ENCODE measurements around the gene TOP1. TPM values are rescaled to one million over a fixed set of nuclear protein-coding genes. Genes with fewer than 3 reads are reported as not detected.

Gene TOP1
- total RNA-seq, 1 experiment from 2014 or later, result 129 TPM

DNA sequence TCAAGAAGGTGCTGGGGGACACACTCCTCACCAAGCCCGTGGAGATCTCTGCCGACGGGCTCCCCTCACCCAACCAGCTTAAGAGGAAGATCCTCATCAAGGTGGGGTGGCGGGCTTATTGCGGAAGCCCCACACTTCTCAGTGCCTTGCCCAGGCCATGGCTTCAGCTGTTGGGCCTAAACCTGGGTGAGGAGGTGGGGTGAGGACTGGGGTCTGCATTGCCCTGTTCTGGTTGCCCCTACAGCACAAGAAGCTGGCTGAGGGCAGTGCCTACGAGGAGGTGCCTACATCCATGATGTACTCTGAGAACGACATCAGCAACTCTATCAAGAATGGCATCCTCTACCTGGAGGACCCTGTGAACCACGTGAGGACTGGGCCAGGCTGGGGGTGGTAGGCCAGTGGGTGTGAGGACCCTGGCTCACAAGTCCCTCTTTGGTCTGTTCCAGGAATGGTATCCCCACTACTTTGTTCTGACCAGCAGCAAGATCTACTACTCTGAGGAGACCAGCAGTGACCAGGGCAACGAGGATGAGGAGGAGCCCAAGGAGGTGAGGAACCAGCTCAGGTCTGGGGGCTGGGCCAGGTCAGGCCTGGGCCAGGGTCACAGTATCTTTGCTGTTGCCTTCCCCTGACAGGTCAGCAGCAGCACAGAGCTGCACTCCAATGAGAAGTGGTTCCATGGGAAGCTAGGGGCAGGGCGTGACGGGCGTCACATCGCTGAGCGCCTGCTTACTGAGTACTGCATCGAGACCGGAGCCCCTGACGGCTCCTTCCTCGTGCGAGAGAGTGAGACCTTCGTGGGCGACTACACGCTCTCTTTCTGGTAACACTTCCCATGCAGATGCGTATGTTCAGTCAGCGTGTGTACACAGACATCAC, 136.6 kb downstream of the TOP1 start:
- Mint-ChIP-seq H3K36me3 (ENCODE audit: insufficient read depth, unreplicated experiment) (peaks cover 26% of the 10 kb centered on the region), H3K27ac (ENCODE audit: unreplicated experiment) (no peak overlapping the region), H3K27me3 (ENCODE audit: unreplicated experiment) (no peaks in the 10 kb centered on the region), H3K9me3 (ENCODE audit: low read depth, unreplicated experiment) (no peaks in the 10 kb centered on the region), H3K4me3 (ENCODE audit: low read depth, unreplicated experiment) (no peak overlapping the region), H3K4me1 (ENCODE audit: low read depth, unreplicated experiment) (no peaks in the 10 kb centered on the region)
- DNase-seq, result no peak
- TF ChIP-seq CTCF (IDR thresholded peaks at IDR 0.05; ENCODE audit: unreplicated experiment), result no peak
- BruUV-seq (replicated peaks), result no TSS peak
- intact Hi-C loops (cut with micrococcal nuclease; ENCODE audit: unreplicated experiment), result no loop called here
- CTCF ChIA-PET, result interaction anchor here (0.5 to 0.9 kb wide), 2 partner anchors 202 to 233 kb away, joined by 4 read pairs; no protein-coding TSS in a partner anchor

DNA sequence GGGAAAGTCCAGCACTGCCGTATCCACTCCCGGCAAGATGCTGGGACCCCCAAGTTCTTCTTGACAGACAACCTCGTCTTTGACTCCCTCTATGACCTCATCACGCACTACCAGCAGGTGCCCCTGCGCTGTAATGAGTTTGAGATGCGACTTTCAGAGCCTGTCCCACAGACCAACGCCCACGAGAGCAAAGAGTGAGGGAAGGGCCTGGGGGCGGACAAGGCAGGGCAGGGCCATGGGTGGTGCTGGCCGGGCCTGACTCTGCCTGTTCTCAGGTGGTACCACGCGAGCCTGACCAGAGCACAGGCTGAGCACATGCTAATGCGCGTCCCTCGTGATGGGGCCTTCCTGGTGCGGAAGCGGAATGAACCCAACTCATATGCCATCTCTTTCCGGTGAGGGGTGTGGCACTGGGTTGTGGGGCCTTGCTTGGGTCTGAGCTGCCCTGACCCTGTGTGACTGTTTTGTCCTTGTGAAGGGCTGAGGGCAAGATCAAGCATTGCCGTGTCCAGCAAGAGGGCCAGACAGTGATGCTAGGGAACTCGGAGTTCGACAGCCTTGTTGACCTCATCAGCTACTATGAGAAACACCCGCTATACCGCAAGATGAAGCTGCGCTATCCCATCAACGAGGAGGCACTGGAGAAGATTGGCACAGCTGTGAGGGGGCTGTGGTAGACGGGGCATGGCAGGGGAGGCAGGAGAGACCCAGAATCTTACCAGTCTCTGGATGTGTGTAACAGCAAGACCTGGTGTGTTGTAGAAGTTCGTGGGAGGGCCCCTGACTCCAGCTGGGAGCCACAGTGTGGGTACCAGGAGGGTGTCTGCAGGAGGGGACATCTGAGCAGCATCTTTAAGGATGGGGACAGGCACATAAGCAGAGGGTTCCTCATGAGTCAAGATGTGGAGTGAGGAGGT, 137.8 kb downstream of the TOP1 start:
- Mint-ChIP-seq H3K27me3 (ENCODE audit: unreplicated experiment) (no peaks in the 10 kb centered on the region), H3K27ac (ENCODE audit: unreplicated experiment) (no peak overlapping the region), H3K4me3 (ENCODE audit: low read depth, unreplicated experiment) (no peak overlapping the region), H3K4me1 (ENCODE audit: low read depth, unreplicated experiment) (no peaks in the 10 kb centered on the region), H3K9me3 (ENCODE audit: low read depth, unreplicated experiment) (no peaks in the 10 kb centered on the region), H3K36me3 (ENCODE audit: insufficient read depth, unreplicated experiment) (peaks cover 25% of the 10 kb centered on the region)
- no peak for TF ChIP-seq CTCF (IDR thresholded peaks at IDR 0.05; ENCODE audit: unreplicated experiment)
- no peak for DNase-seq
- CTCF ChIA-PET, result interaction anchor here (0.9 kb wide), 1 partner anchor 203 kb away, joined by 4 read pairs; no protein-coding TSS in a partner anchor
- intact Hi-C loops (cut with micrococcal nuclease; ENCODE audit: unreplicated experiment), result no loop called here
- BruUV-seq (replicated peaks), result TSS peak; percentile 47

DNA sequence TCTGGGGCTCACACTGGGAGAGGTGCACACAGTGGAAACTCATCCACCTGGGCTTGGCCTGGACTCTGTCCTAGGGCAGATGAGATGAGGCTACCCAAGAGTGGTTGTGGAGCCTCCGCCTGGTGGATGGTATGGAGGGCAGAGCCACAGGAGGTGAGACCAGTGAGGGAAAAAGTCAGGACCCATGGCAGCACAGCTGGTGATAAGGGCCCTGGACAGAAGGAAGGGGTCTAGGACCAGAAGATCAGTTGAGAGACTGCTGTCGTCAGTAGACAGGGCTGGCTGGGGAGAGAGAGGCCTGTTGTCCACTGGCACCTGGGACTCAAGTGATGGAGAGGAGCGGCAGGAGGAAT, 138.5 kb downstream of the TOP1 start:
- H3K27ac Mint-ChIP-seq (ENCODE audit: unreplicated experiment), result no peak overlapping the region
- intact Hi-C loops (cut with micrococcal nuclease; ENCODE audit: unreplicated experiment), result no loop called here
- BruUV-seq (replicated peaks), result no TSS peak
- TF ChIP-seq CTCF (IDR thresholded peaks at IDR 0.05; ENCODE audit: unreplicated experiment), result no peak
- H3K36me3 Mint-ChIP-seq (ENCODE audit: insufficient read depth, unreplicated experiment), result peaks cover 28% of the 10 kb centered on the region
- no peak for DNase-seq
- no peak overlapping the region for H3K4me3 Mint-ChIP-seq (ENCODE audit: low read depth, unreplicated experiment)
- CTCF ChIA-PET, result no interaction called here
- no peaks in the 10 kb centered on the region for H3K4me1 Mint-ChIP-seq (ENCODE audit: low read depth, unreplicated experiment)
- H3K9me3 Mint-ChIP-seq (ENCODE audit: low read depth, unreplicated experiment), result no peaks in the 10 kb centered on the region
- no peaks in the 10 kb centered on the region for H3K27me3 Mint-ChIP-seq (ENCODE audit: unreplicated experiment)

GRCh38 chr20:41167481-41168253, 139.0 kb downstream of the TOP1 start:
- H3K4me3 Mint-ChIP-seq (ENCODE audit: low read depth, unreplicated experiment), result no peak overlapping the region
- no peaks in the 10 kb centered on the region for H3K4me1 Mint-ChIP-seq (ENCODE audit: low read depth, unreplicated experiment)
- no peak for TF ChIP-seq CTCF (IDR thresholded peaks at IDR 0.05; ENCODE audit: unreplicated experiment)
- H3K27ac Mint-ChIP-seq (ENCODE audit: unreplicated experiment), result no peak overlapping the region
- BruUV-seq (replicated peaks), result no TSS peak
- H3K36me3 Mint-ChIP-seq (ENCODE audit: insufficient read depth, unreplicated experiment), result peaks cover 28% of the 10 kb centered on the region
- DNase-seq, result no peak
- H3K27me3 Mint-ChIP-seq (ENCODE audit: unreplicated experiment), result no peaks in the 10 kb centered on the region
- intact Hi-C loops (cut with micrococcal nuclease; ENCODE audit: unreplicated experiment), result no loop called here
- CTCF ChIA-PET, result no interaction called here
- no peaks in the 10 kb centered on the region for H3K9me3 Mint-ChIP-seq (ENCODE audit: low read depth, unreplicated experiment)

All from Calu3 (cell line).